Thyroid gland (tissue), 4 donors: ENCODE results near the gene MPV17L.

Source experiments
- CTCF ChIP-seq, 6 experiments: fragments of 200-600 bp in 3 of 6; fragments of 450-650 bp in 3 of 6; sonication (generic) in 3 of 6; IDR thresholded peaks; one replicate each; pipeline ENCODE4 v1.5.1; 2016 to 2019; ENCODE audit warnings: antibody characterized with exemption in 6 of 6, mild to moderate bottlenecking in 2 of 6, inconsistent platforms in 1 of 6, moderate library complexity in 1 of 6
- POLR2A ChIP-seq, 2 donors: fragments of 450-650 bp; IDR thresholded peaks; one replicate each; pipeline ENCODE4 v1.6.1; 2017; ENCODE audit warnings: antibody characterized with exemption in 2 of 2, mild to moderate bottlenecking in 2 of 2, moderate library complexity in 1 of 2

GRCh38 chr16:15457400-15457799 lies 61.8 kb downstream of the MPV17L start:
- TF ChIP-seq CTCF (IDR thresholded peaks at IDR 0.05) (no peak), POLR2A (IDR thresholded peaks at IDR 0.05) (no peak)
